Measurements from ENCODE around the gene BNIP5. TPM values are rescaled to one million over a fixed set of nuclear protein-coding genes. Genes with fewer than 3 reads are reported as not detected.

The BNIP5 gene
- total RNA-seq, 1 donor from 2014 or later: not detected

DNA sequence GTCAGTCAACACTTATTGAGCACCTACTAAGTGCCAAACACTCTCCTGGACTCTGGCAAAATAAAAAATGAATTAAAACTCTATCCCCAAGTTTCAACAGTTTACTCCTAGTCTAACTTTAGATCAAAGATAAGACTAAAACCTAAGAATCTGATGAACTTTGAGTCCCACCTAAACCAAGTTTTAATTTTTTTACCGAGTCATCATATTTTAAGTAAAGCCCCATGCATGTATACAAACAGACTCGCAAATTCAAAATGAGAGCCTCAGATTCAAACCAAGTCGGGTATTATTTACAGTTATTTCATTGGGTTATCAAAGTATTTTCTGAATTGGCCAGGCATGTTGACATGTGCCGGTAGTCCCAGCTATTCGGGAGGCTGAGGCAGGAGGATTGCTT, 28.2 kb downstream of the BNIP5 start:
- Histone ChIP-seq H3K36me3 (ENCODE audit: control insufficient read depth, insufficient read depth, low read length) (no peaks in the 10 kb centered on the region), H3K27me3 (ENCODE audit: control insufficient read depth, insufficient read depth, low read length) (no peaks in the 10 kb centered on the region), H3K4me3 (ENCODE audit: low read depth, low read length) (no peak overlapping the region)
- DNase-seq (ENCODE audit: low read depth) (no peak), FAIRE-seq (no peak)
- TF ChIP-seq, protein P1, sequence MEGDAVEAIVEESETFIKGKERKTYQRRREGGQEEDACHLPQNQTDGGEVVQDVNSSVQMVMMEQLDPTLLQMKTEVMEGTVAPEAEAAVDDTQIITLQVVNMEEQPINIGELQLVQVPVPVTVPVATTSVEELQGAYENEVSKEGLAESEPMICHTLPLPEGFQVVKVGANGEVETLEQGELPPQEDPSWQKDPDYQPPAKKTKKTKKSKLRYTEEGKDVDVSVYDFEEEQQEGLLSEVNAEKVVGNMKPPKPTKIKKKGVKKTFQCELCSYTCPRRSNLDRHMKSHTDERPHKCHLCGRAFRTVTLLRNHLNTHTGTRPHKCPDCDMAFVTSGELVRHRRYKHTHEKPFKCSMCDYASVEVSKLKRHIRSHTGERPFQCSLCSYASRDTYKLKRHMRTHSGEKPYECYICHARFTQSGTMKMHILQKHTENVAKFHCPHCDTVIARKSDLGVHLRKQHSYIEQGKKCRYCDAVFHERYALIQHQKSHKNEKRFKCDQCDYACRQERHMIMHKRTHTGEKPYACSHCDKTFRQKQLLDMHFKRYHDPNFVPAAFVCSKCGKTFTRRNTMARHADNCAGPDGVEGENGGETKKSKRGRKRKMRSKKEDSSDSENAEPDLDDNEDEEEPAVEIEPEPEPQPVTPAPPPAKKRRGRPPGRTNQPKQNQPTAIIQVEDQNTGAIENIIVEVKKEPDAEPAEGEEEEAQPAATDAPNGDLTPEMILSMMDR (IDR thresholded peaks at IDR 0.05; ENCODE audit: insufficient read depth, low read length, severe bottlenecking): no peak

- H3K27me3 ChIP-seq (ENCODE audit: control insufficient read depth, insufficient read depth, low read length): no peaks in the 10 kb centered on the region
- TF ChIP-seq, protein P1 (IDR thresholded peaks at IDR 0.05; ENCODE audit: insufficient read depth, low read length, severe bottlenecking): no peak
- DNase-seq (ENCODE audit: low read depth) (no peak), FAIRE-seq (no peak)
- no peak overlapping the region for H3K4me3 ChIP-seq (ENCODE audit: low read depth, low read length)
- no peaks in the 10 kb centered on the region for H3K36me3 ChIP-seq (ENCODE audit: control insufficient read depth, insufficient read depth, low read length)
These were observed 30.3 kb downstream of the BNIP5 start for GRCh38 chr6:36306375-36306774.

DNA sequence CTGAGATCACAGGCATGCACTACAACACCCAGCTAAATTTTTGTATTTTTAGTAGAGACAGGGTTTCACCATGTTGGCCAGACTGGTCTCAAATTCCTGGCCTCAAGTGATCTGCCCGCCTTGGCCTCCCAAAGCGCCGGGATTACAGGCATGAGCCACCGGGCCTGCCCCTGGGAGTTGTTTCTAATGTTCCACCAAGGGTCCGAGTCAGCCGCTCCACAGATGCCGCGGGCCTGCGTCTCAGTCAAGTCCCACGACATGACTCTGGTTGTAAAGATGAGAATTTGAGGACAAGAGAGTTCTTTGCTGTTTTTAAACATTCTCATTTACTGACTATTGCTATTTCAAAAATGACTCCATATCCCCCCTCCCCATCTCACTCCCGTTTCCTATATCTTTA, 30.8 kb downstream of the BNIP5 start:
- DNase-seq (ENCODE audit: low read depth) (no peak), FAIRE-seq (no peak)
- H3K27me3 ChIP-seq (ENCODE audit: control insufficient read depth, insufficient read depth, low read length): no peaks in the 10 kb centered on the region
- H3K36me3 ChIP-seq (ENCODE audit: control insufficient read depth, insufficient read depth, low read length): no peaks in the 10 kb centered on the region
- no peak overlapping the region for H3K4me3 ChIP-seq (ENCODE audit: low read depth, low read length)
- TF ChIP-seq, protein P1 (IDR thresholded peaks at IDR 0.05; ENCODE audit: insufficient read depth, low read length, severe bottlenecking): no peak

DNA sequence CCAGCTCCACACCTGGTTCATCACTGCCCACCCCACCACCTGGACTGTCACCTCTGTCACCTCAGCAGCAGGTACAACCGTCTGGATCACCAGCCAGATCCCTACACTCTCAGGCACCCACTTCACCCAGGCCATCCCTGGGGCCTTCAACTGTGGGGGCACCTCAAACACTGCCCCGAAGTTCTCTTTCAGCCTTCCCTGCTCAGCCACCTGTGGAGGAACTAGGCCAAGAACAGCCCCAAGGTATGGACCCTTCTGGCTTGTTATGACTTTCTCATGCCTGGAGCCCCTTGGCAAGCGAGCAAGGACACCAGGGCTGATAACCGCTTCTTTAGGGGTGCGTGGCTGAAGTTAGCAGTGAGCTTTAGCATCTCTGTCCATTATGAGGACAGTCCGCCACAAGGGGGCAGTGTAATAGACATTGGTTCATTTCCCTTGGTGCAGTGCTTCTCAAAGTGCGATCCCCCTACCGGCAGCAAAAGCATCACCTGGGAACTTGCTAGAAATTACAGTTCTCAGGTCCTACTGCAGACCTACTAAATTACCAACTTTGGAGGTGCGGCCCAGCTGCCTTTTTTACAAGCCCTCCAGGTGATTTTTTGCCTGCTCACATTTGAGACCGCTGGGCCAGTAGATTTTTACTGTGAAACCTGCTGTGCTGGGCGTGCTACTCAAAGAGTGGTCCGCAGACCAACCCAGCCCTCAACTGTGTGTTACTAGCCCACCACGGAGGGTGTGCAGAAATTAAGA, 34.3 kb downstream of the BNIP5 start:
- DNase-seq (ENCODE audit: low read depth) (peak; percentile 87), FAIRE-seq (no peak)
- no peaks in the 10 kb centered on the region for H3K36me3 ChIP-seq (ENCODE audit: control insufficient read depth, insufficient read depth, low read length)
- H3K4me3 ChIP-seq (ENCODE audit: low read depth, low read length): no peak overlapping the region
- H3K27me3 ChIP-seq (ENCODE audit: control insufficient read depth, insufficient read depth, low read length): no peaks in the 10 kb centered on the region
- TF ChIP-seq, protein P1 (IDR thresholded peaks at IDR 0.05; ENCODE audit: insufficient read depth, low read length, severe bottlenecking): peak; percentile 97

- Histone ChIP-seq H3K4me3 (ENCODE audit: low read depth, low read length) (no peak overlapping the region), H3K36me3 (ENCODE audit: control insufficient read depth, insufficient read depth, low read length) (no peaks in the 10 kb centered on the region), H3K27me3 (ENCODE audit: control insufficient read depth, insufficient read depth, low read length) (no peaks in the 10 kb centered on the region)
- DNase-seq (ENCODE audit: low read depth) (no peak), FAIRE-seq (no peak)
- TF ChIP-seq, protein P1 (IDR thresholded peaks at IDR 0.05; ENCODE audit: insufficient read depth, low read length, severe bottlenecking): no peak
These were observed 34.9 kb downstream of the BNIP5 start for GRCh38 chr6:36301781-36302180.

Measured in bronchial epithelial cell (primary cell).